K562 (cell line): ENCODE results near the gene COA6. TPM values are rescaled to one million over a fixed set of nuclear protein-coding genes. Genes with fewer than 3 reads are reported as not detected.

Experiments used
- ATAC-seq: fragments of 200-7000 bp; cut with Tn5 transposase; 3 replicates; pipeline ENCODE4 v1.9.1; 2020; ENCODE audit warnings: moderate library complexity
- BruUV-seq: library from RNA; stranded (reverse); fragments of 400-500 nt; replicated peaks from 2 replicates; lab custom pipeline; 2021; lab: Mats Ljungman, UMichigan
- CTCF ChIA-PET: fragments of 300-600 bp; formaldehyde crosslinking; extraction: SDS; loops from one replicate; lab custom pipeline; 2021; ENCODE audit warnings: low intra/inter-chr PET ratio; lab: Yijun Ruan, JAX
- POLR2A ChIA-PET: fragments of 300-600, 350-650 bp; sonication (Branson Sonifier 250); formaldehyde crosslinking; extraction: SDS; loops from one replicate; lab custom pipeline; 2021; ENCODE audit warnings: antibody characterized with exemption, inconsistent platforms; lab: Yijun Ruan, JAX
- DNase-seq, 4 experiments: peaks; one replicate each; pipeline versions ENCODE4 v3.0.0 to v3.0.0-alpha.2; 2011 to 2018; ENCODE audit warnings: low spot score in 3 of 4, mixed read lengths in 3 of 4; ENCODE audit errors: extremely low read depth in 1 of 4
- FAIRE-seq: peaks from 2 replicates; lab custom pipeline; 2011; peaks lifted over from hg19 to GRCh38; lab: Jason Lieb, UNC
- H2AFZ ChIP-seq: 2 replicates; pipeline ENCODE4 v1.6.0; 2011; ENCODE audit warnings: low read depth, low read length, control low read depth, inconsistent platforms
- H3K27ac ChIP-seq: fragments of 200-600 bp; 3 replicates; pipeline ENCODE4 v1.8.0; 2011; ENCODE audit warnings: low read depth, mild to moderate bottlenecking, control low read depth, inconsistent platforms, low read length, moderate library complexity, mixed read lengths; ENCODE audit errors: extremely low read depth
- H3K27me3 ChIP-seq, 2 experiments: fragments of 300-600 bp in 1 of 2; 2 replicates in 1 of 2; 3 replicates in 1 of 2; pipeline versions ENCODE4 v1.6.0 to v1.8.0; 2011; ENCODE audit warnings: inconsistent platforms in 2 of 2, low read length in 2 of 2, mild to moderate bottlenecking in 1 of 2, mixed read lengths in 1 of 2, moderate library complexity in 1 of 2; ENCODE audit not compliant: control insufficient read depth in 2 of 2, insufficient read depth in 2 of 2
- H3K36me3 ChIP-seq: fragments of 300-600 bp; 3 replicates; pipeline ENCODE4 v1.8.0; 2011; ENCODE audit warnings: mild to moderate bottlenecking, low read length, inconsistent platforms; ENCODE audit not compliant: control insufficient read depth, insufficient read depth
- H3K4me1 ChIP-seq, 2 experiments: fragments of 200-600 bp in 1 of 2; replicated peaks in 1 of 2; 2 replicates in 1 of 2; 3 replicates in 1 of 2; pipeline versions ENCODE4 v1.5.1 to v1.8.0; 2011; ENCODE audit warnings: inconsistent platforms in 2 of 2, low read length in 2 of 2, mild to moderate bottlenecking in 1 of 2, mixed read lengths in 1 of 2, moderate library complexity in 1 of 2; ENCODE audit not compliant: control insufficient read depth in 2 of 2, insufficient read depth in 2 of 2
- H3K4me2 ChIP-seq: 2 replicates; pipeline ENCODE4 v1.6.1; 2011; ENCODE audit warnings: low read length, control low read depth, inconsistent platforms, mixed read lengths; ENCODE audit not compliant: insufficient read depth
- H3K4me3 ChIP-seq: fragments of 200-600 bp; sonication (generic), shearing (Covaris generic); 2 replicates; pipeline ENCODE4 v1.5.1; 2016; ENCODE audit warnings: control low read depth, inconsistent platforms
- H3K79me2 ChIP-seq: fragments of 200-600 bp; 3 replicates; pipeline ENCODE4 v1.8.0; 2011; ENCODE audit warnings: low read length, inconsistent platforms; ENCODE audit not compliant: control insufficient read depth, insufficient read depth
- H3K9ac ChIP-seq, 2 experiments: 2 replicates each; pipeline versions ENCODE4 v1.6.0 to v1.6.1; 2011; ENCODE audit warnings: low read depth in 2 of 2, low read length in 2 of 2, control low read depth in 1 of 2, inconsistent platforms in 1 of 2, mild to moderate bottlenecking in 1 of 2, mixed read lengths in 1 of 2; ENCODE audit not compliant: insufficient read depth in 1 of 2
- H3K9me1 ChIP-seq: one replicate; pipeline ENCODE4 v1.6.0; 2011; ENCODE audit warnings: inconsistent platforms, mild to moderate bottlenecking, low read length, moderate library complexity; ENCODE audit not compliant: control insufficient read depth, insufficient read depth
- H3K9me3 ChIP-seq: replicated peaks from 2 replicates; pipeline ENCODE4 v1.5.1; 2011; ENCODE audit warnings: low read depth, low read length, inconsistent platforms; ENCODE audit not compliant: control insufficient read depth, insufficient read depth
- H4K20me1 ChIP-seq: replicated peaks from 2 replicates; pipeline ENCODE4 v1.6.1; 2011; ENCODE audit warnings: low read length, inconsistent platforms, mixed read lengths; ENCODE audit not compliant: control insufficient read depth, insufficient read depth
- BRD4 ChIP-seq: fragments of 200-600 bp; sonication (generic); IDR thresholded peaks from 2 replicates; pipeline ENCODE4 v1.6.1; 2017; ENCODE audit warnings: inconsistent platforms
- CBX1 ChIP-seq: sonication (generic); IDR thresholded peaks from 2 replicates; pipeline ENCODE4 v1.6.1; 2016; ENCODE audit warnings: antibody characterized with exemption, low read depth, mild to moderate bottlenecking
- CBX2 ChIP-seq: fragments of 200-600 bp; sonication (generic); IDR thresholded peaks from one replicate; pipeline ENCODE4 v1.6.1; 2012; ENCODE audit warnings: mild to moderate bottlenecking, low read length, inconsistent platforms; ENCODE audit not compliant: insufficient read depth, poor library complexity, severe bottlenecking
- CC2D1A ChIP-seq: fragments of 450-650 bp; IDR thresholded peaks from 2 replicates; pipeline ENCODE4 v1.6.1; 2017; ENCODE audit warnings: mild to moderate bottlenecking
- COPS2 ChIP-seq: fragments of 450-650 bp; conservative IDR thresholded peaks from 2 replicates; pipeline ENCODE4 v1.6.1; 2016; ENCODE audit warnings: mild to moderate bottlenecking, moderate library complexity
- DPF2 ChIP-seq: fragments of 450-650 bp; IDR thresholded peaks from 2 replicates; pipeline ENCODE4 v1.6.1; 2016
- MECOM ChIP-seq: fragments of 250-450 bp; sonication (Bioruptor Pico); IDR thresholded peaks from 2 replicates; pipeline ENCODE4 v1.8.0; 2022; ENCODE audit warnings: inconsistent platforms
- RBBP5 ChIP-seq: fragments of 200-600 bp; sonication (generic); IDR thresholded peaks from 2 replicates; pipeline ENCODE4 v1.6.1; 2012; ENCODE audit warnings: borderline replicate concordance, mild to moderate bottlenecking, low read length, control low read depth, inconsistent platforms; ENCODE audit not compliant: insufficient read depth, poor library complexity, severe bottlenecking
- SAP30 ChIP-seq: fragments of 200-600 bp; sonication (generic); IDR thresholded peaks from 2 replicates; pipeline ENCODE4 v1.6.1; 2012; ENCODE audit warnings: borderline replicate concordance, low read depth, mild to moderate bottlenecking, moderate library complexity, low read length, control low read depth, inconsistent platforms; ENCODE audit not compliant: insufficient read depth, poor library complexity, severe bottlenecking
- SETDB1 ChIP-seq: IDR thresholded peaks from one replicate; pipeline ENCODE4 v1.6.1; 2012; ENCODE audit warnings: low read length, control low read depth, inconsistent platforms
- SMARCB1 ChIP-seq: IDR thresholded peaks from 2 replicates; pipeline ENCODE4 v1.6.1; 2011; ENCODE audit warnings: improper control_type of control experiment, low read depth; ENCODE audit not compliant: insufficient read length
- SMARCC2 ChIP-seq: fragments of 450-650 bp; IDR thresholded peaks from 2 replicates; pipeline ENCODE4 v1.6.1; 2017; ENCODE audit warnings: antibody characterized with exemption, moderate library complexity, mild to moderate bottlenecking, low read depth
- STAT5B ChIP-seq: fragments of 250-450 bp; sonication (Bioruptor Pico); IDR thresholded peaks from 2 replicates; pipeline ENCODE4 v1.8.0; 2021; ENCODE audit warnings: mild to moderate bottlenecking, inconsistent platforms
- WGBS: fragments of 100-300 bp; shearing (Covaris generic); methylation state at CpG from one replicate; pipeline ENCODE4 v1.1.6; 2016; ENCODE audit warnings: low coverage, mixed read lengths; ENCODE audit not compliant: insufficient coverage; ENCODE audit errors: missing lambda C conversion rate; 5-methylcytosine and 5-hydroxymethylcytosine counted together
- in situ Hi-C: fragments of 300-500 bp; cut with MboI; formaldehyde crosslinking; loops from 4 replicates; pipeline ENCODE4 v1.15.0; 2018; ENCODE audit warnings: inconsistent platforms, mixed read lengths
- intact Hi-C: fragments of 100-400 bp; cut with micrococcal nuclease; formaldehyde crosslinking; loops from 2 replicates; pipeline ENCODE4 v1.14.2; 2022
- polyA plus RNA-seq, 8 experiments: library from polyadenylated mRNA; depleted of rRNA in 4 of 8; stranded (reverse) in 5 of 8; unstranded in 3 of 8; fragments of >200 nt; fragmentation: Nextera tagmentation in 2 of 8; fragmentation: Illumina TruSeq in 1 of 8; extraction: Ambion mirVana in 2 of 8; extraction: Trizol in 1 of 8; gene quantifications; 2 replicates each; pipeline versions ENCODE4 v1.2.1 to v1.2.3, GENCODE V29; 2011 to 2014; ENCODE audit warnings: inconsistent platforms in 1 of 8, missing spikeins in 1 of 8
- total RNA-seq, 7 experiments: library from RNA; depleted of rRNA in 6 of 7; stranded (reverse); fragments of >200 nt in 6 of 7; fragmentation: Illumina TruSeq in 2 of 7; extraction: Trizol in 2 of 7; gene quantifications; 2 replicates each; pipeline versions ENCODE4 v1.2.1 to v1.2.3, GENCODE V29; 2011 to 2021; ENCODE audit warnings: low replicate concordance in 1 of 7
- TF ChIP-seq, protein P1 (sequence below): fragments of 250-450 bp; sonication (Bioruptor Pico); IDR thresholded peaks from 2 replicates; pipeline ENCODE4 v1.4.0; 2020; ENCODE audit warnings: mild to moderate bottlenecking, moderate library complexity, borderline replicate concordance
- TF ChIP-seq, protein P2 (sequence below): sonication (generic); formaldehyde crosslinking; IDR thresholded peaks from 2 replicates; pipeline ENCODE4 v1.8.0; 2023; ENCODE audit warnings: mild to moderate bottlenecking, missing genetic modification reagents

Gene COA6
- total and polyA plus RNA-seq, 9 of the 15 experiments (the other 6 are each of a cell fraction or from before 2014, with no cell fraction given), result 77.7 to 187 (median 134) TPM

DNA sequence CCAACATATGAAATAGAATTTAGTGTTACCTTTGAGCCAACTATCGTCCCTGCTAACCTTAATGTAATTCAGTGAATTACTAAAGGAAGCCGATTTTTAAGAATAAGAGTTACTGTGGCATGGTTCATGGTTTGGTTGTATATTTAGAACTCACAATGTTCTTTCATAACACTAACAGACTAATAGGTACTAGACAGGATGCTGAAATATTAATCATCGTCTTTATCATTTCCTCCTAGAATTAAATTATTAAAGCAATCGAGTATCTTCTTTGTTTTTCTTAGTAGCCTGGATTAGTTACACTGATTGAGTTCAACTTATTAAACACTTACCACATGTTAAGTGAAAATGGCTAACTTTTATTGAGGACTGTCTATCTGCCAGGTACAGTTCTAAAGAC is 58.0 kb downstream of the COA6 start:
- H3K9me3 ChIP-seq, result no peaks in the 10 kb centered on the region
- H3K9ac ChIP-seq, result no peak overlapping the region
- 69% methylated on average over 4 of the region's 4 CpGs for WGBS
- no peaks in the 10 kb centered on the region for H3K27me3 ChIP-seq
- no TSS peak for BruUV-seq
- CTCF ChIA-PET, result interaction anchor here (0.7 kb wide), 1 partner anchor 673 kb away, joined by 3 read pairs; no protein-coding TSS in a partner anchor
- TF ChIP-seq DPF2, result no peak
- no peak for TF ChIP-seq SMARCB1
- TF ChIP-seq SETDB1, result no peak
- no peak for TF ChIP-seq MECOM (CRISPR knock-in tag)
- no peak for TF ChIP-seq RBBP5
- no peak for TF ChIP-seq CC2D1A
- no peak for TF ChIP-seq BRD4
- TF ChIP-seq, protein P1, sequence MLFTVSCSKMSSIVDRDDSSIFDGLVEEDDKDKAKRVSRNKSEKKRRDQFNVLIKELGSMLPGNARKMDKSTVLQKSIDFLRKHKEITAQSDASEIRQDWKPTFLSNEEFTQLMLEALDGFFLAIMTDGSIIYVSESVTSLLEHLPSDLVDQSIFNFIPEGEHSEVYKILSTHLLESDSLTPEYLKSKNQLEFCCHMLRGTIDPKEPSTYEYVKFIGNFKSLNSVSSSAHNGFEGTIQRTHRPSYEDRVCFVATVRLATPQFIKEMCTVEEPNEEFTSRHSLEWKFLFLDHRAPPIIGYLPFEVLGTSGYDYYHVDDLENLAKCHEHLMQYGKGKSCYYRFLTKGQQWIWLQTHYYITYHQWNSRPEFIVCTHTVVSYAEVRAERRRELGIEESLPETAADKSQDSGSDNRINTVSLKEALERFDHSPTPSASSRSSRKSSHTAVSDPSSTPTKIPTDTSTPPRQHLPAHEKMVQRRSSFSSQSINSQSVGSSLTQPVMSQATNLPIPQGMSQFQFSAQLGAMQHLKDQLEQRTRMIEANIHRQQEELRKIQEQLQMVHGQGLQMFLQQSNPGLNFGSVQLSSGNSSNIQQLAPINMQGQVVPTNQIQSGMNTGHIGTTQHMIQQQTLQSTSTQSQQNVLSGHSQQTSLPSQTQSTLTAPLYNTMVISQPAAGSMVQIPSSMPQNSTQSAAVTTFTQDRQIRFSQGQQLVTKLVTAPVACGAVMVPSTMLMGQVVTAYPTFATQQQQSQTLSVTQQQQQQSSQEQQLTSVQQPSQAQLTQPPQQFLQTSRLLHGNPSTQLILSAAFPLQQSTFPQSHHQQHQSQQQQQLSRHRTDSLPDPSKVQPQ (CRISPR knock-in tag), result no peak
- TF ChIP-seq COPS2, result no peak
- TF ChIP-seq, protein P2, sequence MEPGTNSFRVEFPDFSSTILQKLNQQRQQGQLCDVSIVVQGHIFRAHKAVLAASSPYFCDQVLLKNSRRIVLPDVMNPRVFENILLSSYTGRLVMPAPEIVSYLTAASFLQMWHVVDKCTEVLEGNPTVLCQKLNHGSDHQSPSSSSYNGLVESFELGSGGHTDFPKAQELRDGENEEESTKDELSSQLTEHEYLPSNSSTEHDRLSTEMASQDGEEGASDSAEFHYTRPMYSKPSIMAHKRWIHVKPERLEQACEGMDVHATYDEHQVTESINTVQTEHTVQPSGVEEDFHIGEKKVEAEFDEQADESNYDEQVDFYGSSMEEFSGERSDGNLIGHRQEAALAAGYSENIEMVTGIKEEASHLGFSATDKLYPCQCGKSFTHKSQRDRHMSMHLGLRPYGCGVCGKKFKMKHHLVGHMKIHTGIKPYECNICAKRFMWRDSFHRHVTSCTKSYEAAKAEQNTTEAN (CRISPR knock-in tag), result no peak
- TF ChIP-seq STAT5B (CRISPR knock-in tag), result no peak
- TF ChIP-seq CBX2, result no peak
- TF ChIP-seq SMARCC2, result no peak
- TF ChIP-seq CBX1, result no peak
- no peak for TF ChIP-seq SAP30
- H3K4me1 ChIP-seq, result peaks cover 0 to 11% of the 10 kb centered on the region in 2 experiments; a peak in 3 of 5 replicates
- H3K4me3 ChIP-seq, result no peak overlapping the region
- DNase-seq (no peak), ATAC-seq (no peak), FAIRE-seq (no peak)
- H3K4me2 ChIP-seq, result no peak overlapping the region
- intact Hi-C loops (no loop called here), in situ Hi-C loops (no loop called here)
- no peak overlapping the region for H3K27ac ChIP-seq
- no peaks in the 10 kb centered on the region for H3K9me1 ChIP-seq
- POLR2A ChIA-PET, result no interaction called here
- no peak overlapping the region for H2AFZ ChIP-seq
- no peaks in the 10 kb centered on the region for H3K79me2 ChIP-seq
- H4K20me1 ChIP-seq, result no peaks in the 10 kb centered on the region
- H3K36me3 ChIP-seq, result peaks cover 34% of the 10 kb centered on the region; the same call in 1 of the 3 replicates
